SW 1271 (cell line): ENCODE data around the gene ARPC1B.
"Not testable (repeated sequence)": the region's sequence is repeated elsewhere in the genome, so short reads cannot be mapped to it uniquely, and the experiment has no call there.

Experiments used
- DNase-seq, 2 experiments: peaks; one replicate each; lab custom pipeline; 2025; lab: John Stamatoyannopoulos, UW

The ARPC1B gene

DNA sequence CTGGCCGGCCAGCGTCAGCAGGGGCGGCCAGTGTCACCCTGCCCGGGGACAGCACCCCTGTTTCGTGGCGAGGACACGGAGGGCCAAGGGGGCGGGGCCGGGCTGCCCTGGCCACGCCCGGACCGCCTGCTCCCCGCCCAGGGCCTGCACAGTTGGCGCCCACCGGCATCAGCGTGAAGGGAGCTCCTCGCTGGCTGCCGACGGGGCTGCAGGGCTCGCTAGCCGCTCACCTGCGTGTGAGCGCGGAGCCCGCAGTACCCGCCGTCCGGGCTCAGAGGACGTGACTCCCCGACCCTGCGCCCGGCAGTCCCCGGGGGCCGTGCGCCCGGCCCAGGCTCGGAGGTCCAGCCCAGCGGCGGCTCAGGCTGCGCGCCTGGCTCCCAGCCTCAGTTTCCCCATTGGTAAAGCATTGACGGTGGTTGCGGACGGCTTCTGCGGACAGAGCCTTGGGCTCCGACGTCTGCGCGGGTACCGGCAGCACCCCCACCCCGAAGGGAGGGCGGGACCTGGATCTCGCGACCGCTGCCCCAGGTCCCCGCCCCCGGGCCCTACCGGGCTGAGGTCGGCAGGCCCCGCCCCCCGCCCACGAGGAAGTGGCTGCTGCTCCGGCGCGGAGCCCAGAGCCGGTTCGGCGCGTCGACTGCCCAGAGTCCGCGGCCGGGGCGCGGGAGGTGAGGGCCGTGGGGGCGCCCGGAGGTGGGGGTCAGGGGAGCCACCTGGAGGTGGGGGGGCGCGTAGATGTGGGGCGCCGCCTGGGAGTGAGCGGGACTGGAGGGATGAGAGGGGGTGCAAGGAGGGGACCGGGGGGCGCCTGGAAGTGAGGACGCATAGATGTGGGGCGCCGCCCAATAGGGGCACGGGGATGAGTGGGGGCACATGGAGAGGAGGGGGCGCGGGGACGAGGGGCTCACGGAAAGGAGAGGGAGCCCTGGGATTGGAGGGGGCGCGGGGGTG is at the start of gene ARPC1B:
Gene ARPC1B (plus strand): TSS at position 620 of the 954 bp plus-strand sequence. CDS start 10,985 bp downstream, outside the sequence.
- peak in 1 of 2 experiments; percentile 62 for DNase-seq

DNA sequence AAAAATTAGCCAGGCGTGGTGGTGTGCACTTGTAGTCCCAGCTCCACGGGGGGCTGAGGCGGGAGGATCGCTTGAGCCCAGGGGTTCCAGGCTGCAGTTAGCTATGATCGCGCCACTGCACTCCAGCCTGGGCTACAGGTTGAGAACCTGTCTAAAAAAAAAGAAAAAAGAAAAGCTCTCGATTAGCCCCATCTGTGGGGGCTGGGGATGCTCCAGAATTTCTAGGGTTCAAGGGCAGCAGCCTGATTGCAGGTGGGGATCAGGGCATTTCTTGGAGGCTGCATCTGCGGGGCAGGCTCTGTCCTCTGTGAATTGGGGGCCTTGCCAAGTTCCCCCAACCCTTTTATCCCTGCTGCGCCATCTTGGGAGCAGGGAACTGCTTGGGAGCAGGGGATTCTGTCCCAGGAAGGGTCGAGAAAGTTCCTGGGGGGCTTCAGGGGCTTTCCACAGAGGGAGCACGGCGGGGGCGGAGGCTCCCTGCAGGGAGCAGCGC is 49.5 kb upstream of the ARPC1B start:
- no peak for DNase-seq

DNA sequence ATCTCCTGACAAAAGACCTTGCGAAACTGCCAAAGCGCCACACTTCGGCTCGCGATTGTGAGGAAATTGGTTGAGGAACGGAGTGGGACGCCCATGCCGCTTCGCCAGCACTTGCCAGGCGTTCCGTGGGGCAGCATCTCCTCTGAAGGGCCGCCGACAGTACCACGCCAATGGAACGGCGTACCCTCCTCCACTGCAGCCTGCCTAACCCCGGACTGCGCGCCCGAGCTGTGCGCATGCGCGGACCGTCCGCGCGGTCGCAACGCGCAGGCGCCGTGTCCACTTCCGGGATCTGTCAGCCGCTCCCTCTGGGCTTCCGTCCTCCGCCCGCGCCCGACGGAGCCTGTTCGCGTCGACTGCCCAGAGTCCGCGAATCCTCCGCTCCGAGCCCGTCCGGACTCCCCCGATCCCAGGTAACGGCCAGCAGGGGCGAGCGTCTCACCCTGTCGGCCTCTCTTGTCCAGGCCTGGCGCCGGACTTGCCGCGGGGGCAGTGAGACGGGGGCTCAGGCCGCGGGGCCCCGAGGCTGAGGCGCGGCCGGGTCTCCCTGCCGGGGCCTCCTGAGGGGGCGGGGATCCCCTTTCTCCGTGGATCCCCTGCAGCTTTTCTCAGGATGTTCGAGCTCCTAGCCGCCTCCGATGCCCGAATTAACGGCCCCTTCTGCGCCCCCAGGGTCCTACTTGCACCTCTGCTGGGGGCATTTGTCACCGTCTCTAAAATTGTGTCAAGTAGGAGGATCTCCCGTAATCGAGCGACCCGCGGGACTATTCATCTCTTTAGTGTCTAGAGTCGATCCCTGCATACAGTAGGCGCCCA is 48.7 kb upstream of the ARPC1B start, which contains the start of gene ARPC1A:
Gene ARPC1A (plus strand): TSS at position 307 of the 816 bp plus-strand sequence. CDS start 7,456 bp downstream, outside the sequence.
- DNase-seq = peak; percentile 76 to 85

DNA sequence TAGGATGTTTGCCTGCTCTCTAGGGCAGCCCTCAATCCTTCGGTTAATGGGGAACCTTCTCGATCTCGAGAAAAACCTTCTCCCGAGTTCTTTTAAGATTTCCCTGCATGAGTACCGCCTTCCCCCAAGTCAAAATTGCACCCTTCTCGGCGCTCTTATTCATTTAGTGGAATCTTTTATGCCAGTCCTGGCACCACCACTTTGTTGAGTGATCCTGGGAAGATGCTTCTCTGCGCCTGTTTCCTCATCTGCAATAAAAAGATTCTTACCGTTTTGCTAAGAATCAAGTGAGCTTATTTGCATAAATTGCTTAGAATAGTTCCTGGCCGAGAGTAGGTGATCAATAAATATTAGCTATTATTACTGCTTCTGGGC is 48.1 kb upstream of the ARPC1B start:
- no peak for DNase-seq

DNA sequence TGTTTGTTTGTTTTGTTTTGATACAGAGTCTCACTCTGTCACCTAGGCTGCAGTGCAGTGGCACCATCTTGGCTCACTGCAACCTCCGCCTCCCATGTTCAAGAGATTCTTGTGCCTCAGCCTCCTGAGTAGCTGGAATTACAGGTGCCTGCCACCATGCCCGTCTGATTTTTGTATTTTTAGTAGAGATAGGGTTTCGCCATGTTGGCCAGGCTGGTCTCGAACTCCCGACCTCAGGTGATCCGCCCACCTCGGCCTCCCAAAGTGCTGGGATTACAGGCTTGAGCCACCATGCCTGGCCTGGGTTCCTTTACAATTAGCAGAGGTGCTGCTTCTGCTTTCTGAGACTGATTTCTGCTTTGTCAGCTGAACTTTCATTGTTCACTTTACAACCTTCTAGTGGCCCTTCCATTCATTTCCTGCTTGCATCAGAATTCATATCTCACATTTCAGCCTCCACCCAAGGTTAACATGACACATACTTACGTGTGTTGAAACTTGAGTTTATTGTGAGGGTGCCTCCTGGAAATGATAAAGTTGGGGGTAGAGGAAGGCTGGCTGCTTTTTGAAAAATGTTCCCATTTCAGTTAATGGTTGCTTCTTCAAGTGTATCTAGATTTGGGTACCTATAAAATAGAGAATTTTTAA is 44.1 kb upstream of the ARPC1B start:
- DNase-seq = peak; percentile 71 to 90

DNA sequence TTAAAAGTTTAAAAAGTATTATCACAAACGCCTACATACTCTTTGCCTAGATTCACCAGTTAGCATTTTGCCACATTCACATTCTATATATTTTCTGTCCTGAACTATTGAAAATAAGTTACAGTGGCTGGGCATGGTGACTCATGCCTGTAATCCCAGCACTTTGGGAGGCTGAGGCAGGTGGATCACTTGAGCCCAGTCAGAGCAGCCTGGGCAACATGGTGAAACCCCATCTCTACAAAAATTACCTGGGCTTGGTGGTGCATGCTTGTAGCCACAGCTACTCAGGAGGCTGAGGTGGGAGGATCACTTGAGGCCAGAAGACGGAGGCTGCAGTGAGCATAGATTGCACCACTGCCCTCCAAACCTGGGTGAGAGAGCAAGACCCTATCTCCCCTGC is 43.5 kb upstream of the ARPC1B start:
- DNase-seq = no peak

DNA sequence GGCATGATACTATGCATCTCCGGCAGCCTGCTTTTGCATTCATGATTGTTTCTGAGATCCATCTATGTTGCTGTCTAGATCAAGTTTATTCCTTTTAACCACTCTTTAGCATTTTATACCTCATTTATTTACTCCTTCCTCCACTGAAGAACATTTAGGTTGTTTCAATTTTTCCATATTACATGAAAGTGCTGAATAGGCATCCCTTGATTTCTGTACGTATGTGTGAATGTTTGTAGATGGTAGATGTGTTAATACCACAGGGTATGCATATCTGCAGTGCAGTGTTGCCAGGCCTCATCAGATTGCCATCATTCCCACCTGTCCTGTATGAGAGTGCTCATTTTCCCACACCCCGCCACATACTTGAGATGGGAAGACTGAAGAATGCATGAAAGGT is 34.9 kb upstream of the ARPC1B start:
- DNase-seq = no peak

DNA sequence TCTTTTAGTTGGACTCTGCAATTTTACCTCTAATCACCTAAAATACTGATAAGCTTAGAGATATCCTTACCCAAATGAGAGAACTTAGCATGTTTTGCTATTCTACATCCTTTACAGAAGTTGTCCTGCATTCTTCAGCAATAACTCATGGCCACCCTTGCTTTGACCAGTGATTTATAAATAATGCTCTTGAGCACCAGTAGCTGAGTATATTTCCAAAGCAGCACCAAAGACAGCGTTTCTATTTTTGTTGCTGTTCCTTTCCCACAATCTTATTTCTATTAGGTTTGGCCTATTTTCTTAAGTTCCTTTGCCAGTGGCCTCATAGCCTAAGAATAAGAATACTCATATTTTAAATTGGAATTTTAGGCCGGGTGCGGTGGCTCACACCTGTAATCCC is 33.9 kb upstream of the ARPC1B start:
- DNase-seq = no peak

DNA sequence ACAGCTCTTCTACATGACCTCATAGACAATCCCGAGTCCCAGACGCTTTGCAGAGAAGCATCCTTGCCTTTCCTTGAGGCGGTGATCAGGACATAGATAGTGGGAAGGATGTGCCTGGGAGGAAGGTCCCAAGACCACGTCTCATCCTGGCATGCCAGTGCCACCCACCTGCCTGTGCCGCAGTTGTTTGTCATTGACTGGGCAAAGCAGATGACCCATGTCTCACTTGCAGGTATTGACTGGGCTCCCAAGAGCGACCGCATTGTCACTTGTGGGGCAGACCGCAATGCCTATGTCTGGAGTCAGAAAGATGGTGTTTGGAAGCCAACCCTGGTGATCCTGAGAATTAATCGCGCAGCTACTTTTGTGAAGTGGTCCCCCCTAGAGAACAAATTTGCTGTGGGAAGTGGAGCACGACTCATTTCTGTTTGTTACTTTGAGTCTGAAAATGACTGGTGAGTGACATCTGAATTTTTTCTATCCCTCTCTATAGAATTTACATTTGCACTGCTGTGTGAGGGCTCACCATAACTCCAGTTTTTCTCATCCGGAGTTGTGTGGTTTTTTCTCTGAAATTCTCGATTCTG is 30.4 kb upstream of the ARPC1B start:
- no peak for DNase-seq

DNA sequence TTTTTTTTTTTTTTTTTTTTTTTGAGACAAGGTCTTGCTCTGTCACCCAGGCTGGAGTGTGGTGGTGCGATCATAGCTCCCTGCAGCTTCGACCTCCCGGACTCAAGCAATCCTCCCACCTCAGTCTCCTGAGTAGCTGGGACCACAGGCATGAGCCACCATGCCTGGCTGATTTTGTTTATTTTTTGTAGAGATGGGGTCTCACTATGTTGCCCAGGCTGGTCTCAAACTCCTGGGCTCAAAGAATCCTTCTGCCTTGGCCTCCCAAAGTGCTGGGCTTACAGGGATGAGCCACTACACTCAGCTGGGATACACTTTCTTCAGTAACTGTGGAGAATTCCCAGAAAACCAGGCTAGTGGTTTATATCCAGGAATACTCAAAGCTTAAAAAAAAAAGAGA is 23.9 kb upstream of the ARPC1B start:
- not testable (repeated sequence) for DNase-seq

DNA sequence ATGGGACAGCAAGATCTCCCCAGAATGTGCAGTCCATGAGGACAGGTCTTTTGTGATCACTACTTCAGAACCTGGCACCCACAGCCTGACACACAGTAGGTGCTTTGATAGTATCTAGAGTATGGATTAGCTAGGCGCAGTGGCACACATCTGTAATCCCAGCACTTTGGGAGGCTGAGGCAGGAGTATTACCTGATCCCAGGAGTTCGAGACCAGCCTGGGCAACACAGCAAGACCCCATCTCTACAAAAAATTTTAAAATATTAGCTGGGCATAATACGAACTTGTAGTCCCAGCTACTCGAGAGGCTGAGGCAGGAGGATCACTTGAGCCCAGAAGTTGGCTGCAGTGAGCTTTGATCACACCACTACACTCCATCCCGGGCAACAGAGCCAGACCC is 22.3 kb upstream of the ARPC1B start:
- DNase-seq = no peak

DNA sequence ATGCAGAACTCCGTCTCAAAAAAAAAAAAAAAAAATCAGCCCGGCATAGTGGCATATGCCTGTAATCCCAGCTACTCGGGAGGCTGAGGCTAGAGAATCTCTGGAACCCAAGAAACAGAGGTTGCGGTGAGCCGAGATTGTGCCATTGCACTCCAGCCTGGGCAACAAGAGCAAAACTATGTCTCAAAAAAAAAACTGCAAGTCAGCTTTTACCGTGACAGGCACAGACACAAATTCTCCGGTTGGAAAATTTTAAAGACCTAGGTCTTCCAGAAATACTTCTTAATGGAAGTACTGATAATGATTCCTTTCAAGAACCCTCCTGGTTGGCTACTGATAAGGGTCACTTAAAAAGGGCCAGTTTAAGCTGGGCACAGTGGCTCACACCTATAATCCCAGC is 19.4 kb upstream of the ARPC1B start:
- no peak for DNase-seq

DNA sequence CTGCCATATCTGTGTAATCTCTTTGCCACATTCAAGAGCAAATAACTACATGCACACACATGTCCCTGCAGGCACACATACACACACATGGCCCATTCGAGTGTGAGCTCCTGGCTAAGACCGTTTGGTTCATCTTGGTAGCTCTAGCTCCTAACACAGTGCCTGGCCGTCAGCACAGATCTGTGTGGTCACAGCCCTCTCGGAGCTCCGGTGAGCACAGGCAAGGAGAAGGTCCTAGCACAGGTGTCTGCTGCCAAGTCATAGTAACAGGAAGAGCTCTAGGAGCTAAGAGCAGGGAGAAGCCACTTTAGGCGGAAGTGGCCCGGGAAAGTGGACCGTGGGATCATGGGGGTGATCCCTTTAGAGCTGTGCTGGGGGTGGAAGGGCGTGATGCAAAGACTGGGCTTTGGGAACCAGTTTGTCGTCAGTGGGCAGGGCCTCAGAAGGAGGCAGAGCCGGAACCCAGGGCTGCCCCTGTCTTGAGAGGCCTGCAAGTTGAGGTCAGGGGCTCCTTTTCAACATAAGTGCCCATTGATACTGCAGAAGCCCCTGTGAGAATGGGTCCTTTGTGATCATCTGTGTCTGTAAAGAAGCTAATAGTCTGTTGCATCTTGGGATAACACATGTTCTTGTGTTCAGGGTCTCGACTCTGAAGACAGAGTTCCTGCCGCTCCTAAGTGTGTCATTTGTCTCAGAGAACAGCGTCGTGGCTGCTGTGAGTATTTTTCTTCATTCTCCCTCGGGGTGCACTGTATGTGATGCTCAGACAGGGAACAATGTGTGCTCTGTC is 16.6 kb upstream of the ARPC1B start:
- DNase-seq = no peak

DNA sequence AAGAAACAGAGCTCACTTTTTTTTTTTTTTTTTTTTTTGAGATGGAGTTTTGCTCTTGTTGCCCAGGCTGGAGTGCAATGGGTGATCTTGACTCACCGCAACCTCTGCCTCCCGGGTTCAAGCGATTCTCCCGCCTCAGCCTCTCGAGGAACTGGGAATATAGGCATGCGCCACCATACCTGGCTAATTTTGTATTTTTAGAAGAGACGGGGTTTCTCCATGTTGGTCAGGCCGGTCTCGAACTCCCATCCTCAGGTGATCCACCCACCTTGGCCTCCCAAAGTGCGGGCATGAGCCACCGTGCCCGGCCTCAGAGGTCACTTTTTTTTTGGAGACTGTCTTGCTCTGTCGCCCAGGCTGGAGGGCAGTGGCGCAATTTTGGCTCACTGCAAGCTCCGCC is 16.0 kb upstream of the ARPC1B start:
- not testable (repeated sequence) for DNase-seq

DNA sequence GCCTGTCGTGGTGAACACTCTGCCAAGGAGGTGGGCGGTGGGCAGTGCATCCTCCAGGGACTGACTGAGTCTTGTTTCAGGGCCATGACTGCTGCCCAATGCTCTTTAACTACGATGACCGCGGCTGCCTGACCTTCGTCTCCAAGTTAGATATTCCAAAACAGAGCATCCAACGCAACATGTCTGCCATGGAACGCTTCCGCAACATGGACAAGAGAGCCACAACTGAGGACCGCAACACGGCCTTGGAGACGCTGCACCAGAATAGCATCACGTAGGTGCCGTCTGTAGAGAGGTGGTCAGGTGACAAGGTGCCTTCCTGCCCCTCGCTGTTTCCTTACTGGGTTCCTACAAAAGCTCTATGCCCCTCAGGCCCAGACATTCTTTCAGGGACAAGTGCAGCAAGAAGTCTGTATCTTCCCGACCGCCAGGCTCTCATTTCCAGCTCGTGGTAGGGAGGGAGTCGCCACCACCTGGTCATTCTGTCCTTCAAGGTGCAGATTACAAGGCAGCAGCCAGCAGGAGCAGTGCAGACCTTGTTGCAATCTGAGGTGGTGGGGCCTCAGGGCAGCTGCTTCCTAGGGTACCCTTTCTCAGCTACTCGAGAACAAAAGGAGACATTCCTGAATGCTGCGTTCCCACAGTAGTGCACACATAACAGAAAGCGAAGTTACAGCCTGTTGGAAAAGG is 14.9 kb upstream of the ARPC1B start:
- no peak for DNase-seq

DNA sequence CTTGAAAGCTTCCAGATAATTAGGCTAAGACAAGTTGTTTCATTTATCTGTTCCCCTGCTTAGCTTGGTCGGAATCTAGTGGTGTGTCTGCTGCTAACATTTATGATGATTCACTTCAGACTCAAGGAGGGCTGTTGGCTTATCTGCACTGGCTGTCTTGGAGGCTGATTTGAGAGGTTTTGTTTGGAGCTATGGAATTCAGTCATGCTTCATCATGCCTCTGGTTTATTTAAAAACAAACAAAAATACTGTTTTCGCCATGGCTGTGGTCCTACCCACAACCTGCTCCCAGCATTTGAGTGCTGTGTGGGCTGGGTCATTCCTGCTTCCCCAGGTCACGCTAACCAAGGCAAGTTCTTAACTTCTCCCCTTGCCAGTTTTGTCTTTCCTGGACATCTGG is 11.7 kb upstream of the ARPC1B start:
- DNase-seq = no peak

DNA sequence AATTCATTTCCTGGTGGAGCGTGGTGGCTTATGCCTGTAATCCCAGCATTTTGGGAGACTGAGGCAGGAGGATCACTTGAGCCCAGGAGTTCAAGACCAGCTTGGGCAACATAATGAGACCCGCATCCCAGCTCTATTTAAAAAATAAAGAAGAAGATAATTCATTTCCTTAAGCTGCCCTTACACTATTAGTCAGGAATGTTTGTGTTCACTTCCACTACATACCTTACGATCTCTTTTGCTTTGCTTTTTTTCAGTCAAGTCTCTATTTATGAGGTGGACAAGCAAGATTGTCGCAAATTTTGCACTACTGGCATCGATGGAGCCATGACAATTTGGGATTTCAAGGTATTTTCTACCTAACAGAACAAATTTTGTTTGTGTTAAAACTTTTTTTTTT is 11.2 kb upstream of the ARPC1B start:
- no peak for DNase-seq

DNA sequence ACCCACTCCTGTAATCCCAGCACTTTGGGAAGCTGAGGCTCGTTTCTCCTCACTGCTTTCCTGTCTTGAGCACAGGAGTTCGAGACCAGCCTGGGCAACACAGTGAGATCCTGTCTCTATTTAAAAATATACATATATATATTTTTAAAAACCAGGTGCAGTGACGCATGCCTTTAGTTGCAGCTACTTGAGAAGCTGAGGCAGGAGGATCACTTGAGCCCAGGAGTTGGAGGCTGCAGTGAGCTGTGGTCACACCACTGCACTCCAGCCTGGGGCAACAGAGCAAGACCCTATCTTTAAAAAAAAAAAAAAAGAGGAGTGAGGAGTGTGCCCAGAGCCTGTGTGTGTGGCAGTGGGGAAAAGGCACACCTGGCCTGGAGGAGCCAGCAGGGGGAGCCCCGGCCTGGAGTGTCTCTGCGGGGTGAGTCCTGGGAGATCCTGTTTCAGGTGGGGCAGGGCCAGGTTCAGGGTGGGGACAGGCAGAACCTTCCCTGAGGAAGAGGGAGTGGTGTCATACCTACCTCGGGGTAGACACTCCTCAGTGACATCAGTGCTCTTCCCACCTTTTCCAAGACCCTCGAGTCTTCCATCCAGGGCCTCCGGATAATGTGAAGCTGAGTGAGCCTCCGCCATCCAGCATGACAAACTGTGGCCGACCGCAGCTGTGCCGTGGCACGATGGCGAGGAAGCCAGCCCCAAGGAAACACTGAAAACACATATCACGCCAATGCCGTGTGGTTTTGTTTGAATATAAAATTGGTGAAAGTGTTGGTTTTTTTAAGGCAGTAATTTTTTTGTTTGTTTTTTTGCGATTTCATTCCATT is 9.0 kb upstream of the ARPC1B start:
- no peak for DNase-seq

DNA sequence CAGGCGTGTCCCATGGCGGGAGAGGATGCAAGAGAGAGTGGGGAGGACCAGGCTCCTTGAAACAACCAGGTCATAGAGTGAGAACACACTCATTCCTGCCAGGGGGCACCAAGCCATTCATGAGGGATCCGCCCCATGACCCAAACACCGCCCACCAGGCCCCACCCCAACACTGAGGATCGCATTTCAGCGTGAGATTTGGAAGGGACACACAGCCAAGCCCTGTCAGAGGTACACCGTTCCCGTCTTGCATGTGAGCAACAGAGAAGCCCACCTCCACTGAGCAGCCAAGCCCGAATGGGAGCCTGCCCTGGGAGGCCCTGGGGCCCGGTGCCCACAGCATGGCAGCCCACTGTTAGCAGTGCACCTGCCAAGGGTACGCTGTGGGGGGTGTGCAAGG is 7.9 kb upstream of the ARPC1B start:
- DNase-seq = no peak
